GM12864 (cell line): ENCODE measurements around the gene ARHGEF18.

Experiments
- DNase-seq: peaks from one replicate; pipeline ENCODE4 v3.0.0-alpha.2; 2011; ENCODE audit warnings: low read depth
- H3K4me3 ChIP-seq: 2 replicates; pipeline ENCODE4 v1.5.1; 2011; ENCODE audit warnings: mild to moderate bottlenecking, low read depth, low read length, control low read depth
- CTCF ChIP-seq: IDR thresholded peaks from 2 replicates; pipeline ENCODE4 v1.5.1; 2011; ENCODE audit warnings: low read depth, mild to moderate bottlenecking, moderate library complexity, low read length, control low read depth, inconsistent platforms; ENCODE audit errors: missing control alignments

ARHGEF18 gene

GRCh38 chr19:7349231-7349591, 474 bp downstream of the ARHGEF18 start:
- no peak for TF ChIP-seq CTCF
- H3K4me3 ChIP-seq = peak overlapping the region; percentile 46
- no peak for DNase-seq

GRCh38 chr19:7349961-7350711, 1.4 kb downstream of the ARHGEF18 start:
- H3K4me3 ChIP-seq = peak overlapping the region; percentile 46
- no peak for DNase-seq
- TF ChIP-seq CTCF = peak; percentile 23

- TF ChIP-seq CTCF = no peak
- no peak for DNase-seq
- H3K4me3 ChIP-seq = no peak overlapping the region
Observed at GRCh38 chr19:7351861-7352260, 3.1 kb downstream of the ARHGEF18 start.

GRCh38 chr19:7355151-7355820, 6.5 kb downstream of the ARHGEF18 start:
- DNase-seq = no peak
- no peak for TF ChIP-seq CTCF
- no peak overlapping the region for H3K4me3 ChIP-seq

GRCh38 chr19:7355871-7356270, 7.1 kb downstream of the ARHGEF18 start:
- TF ChIP-seq CTCF = no peak
- no peak for DNase-seq
- H3K4me3 ChIP-seq = no peak overlapping the region

GRCh38 chr19:7356899-7357627, 8.3 kb downstream of the ARHGEF18 start:
- no peak for DNase-seq
- no peak overlapping the region for H3K4me3 ChIP-seq
- TF ChIP-seq CTCF = no peak
